K562 (cell line): ENCODE measurements around the gene HRH1.

ENCODE experiments used
- CTCF ChIP-seq, 3 experiments: IDR thresholded peaks in 2 of 3; conservative IDR thresholded peaks in 1 of 3; 2 replicates each; pipeline ENCODE4 v1.5.1; 2011 to 2012; ENCODE audit warnings: low read length in 3 of 3, mild to moderate bottlenecking in 3 of 3, control low read depth in 2 of 3, improper control_type of control experiment in 1 of 3, inconsistent platforms in 1 of 3, low read depth in 1 of 3, mixed read lengths in 1 of 3, moderate library complexity in 1 of 3; ENCODE audit not compliant: insufficient read depth in 2 of 3
- FOXK2 ChIP-seq, 2 experiments: fragments of 450-650 bp; IDR thresholded peaks in 1 of 2; conservative IDR thresholded peaks in 1 of 2; 2 replicates each; pipeline ENCODE4 v1.6.1; 2016; ENCODE audit warnings: low read depth in 2 of 2, mild to moderate bottlenecking in 1 of 2
- POLR2A ChIP-seq: fragments of 450-650 bp; conservative IDR thresholded peaks from 2 replicates; pipeline ENCODE4 v1.6.1; 2016
- TF ChIP-seq, protein P1 (sequence below): sonication (generic); formaldehyde crosslinking; IDR thresholded peaks from 2 replicates; pipeline ENCODE4 v1.8.1; 2022; ENCODE audit warnings: missing genetic modification reagents

GRCh38 chr3:11290743-11291680 lies 136.7 kb downstream of the HRH1 start:
- TF ChIP-seq POLR2A (no peak), FOXK2 (conservative IDR thresholded peaks at IDR 0.05 in 1 of 2, IDR thresholded peaks at IDR 0.05 in 1 of 2; ENCODE audit: low read depth in 2 of 2) (no peak), CTCF (IDR thresholded peaks at IDR 0.05 in 2 of 3, conservative IDR thresholded peaks at IDR 0.05 in 1 of 3; ENCODE audit: insufficient read depth in 2 of 3, low read depth in 1 of 3, low read length in 3 of 3) (no peak)
- TF ChIP-seq, protein P1, sequence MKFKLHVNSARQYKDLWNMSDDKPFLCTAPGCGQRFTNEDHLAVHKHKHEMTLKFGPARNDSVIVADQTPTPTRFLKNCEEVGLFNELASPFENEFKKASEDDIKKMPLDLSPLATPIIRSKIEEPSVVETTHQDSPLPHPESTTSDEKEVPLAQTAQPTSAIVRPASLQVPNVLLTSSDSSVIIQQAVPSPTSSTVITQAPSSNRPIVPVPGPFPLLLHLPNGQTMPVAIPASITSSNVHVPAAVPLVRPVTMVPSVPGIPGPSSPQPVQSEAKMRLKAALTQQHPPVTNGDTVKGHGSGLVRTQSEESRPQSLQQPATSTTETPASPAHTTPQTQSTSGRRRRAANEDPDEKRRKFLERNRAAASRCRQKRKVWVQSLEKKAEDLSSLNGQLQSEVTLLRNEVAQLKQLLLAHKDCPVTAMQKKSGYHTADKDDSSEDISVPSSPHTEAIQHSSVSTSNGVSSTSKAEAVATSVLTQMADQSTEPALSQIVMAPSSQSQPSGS (CRISPR knock-in tag) = no peak
